ENCODE data around the gene PARD3. TPM values are rescaled to one million over a fixed set of nuclear protein-coding genes. Genes with fewer than 3 reads are reported as not detected.

Gene PARD3
- total RNA-seq, 1 donor from 2014 or later, result 58.7 TPM

DNA sequence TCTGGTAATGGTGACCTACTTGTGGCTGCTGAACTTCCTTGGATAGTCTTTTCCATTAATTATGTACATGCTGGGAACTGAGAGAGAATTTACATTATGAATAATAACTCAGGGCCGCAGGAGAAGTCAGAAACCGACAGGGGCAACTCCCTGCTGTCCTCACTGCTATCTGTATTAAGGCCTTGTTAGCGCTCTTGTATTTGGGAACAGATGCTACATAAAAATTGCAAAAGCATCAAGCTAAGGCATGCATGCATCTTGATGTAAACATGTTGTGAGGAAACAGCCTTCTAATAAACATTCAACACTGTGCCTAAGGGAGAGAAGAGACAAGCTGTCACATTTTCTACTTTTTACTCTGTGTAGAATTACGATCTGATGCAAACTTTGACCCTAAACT is 158.4 kb downstream of the PARD3 start:
- Histone ChIP-seq H3K9ac (no peak overlapping the region), H3K4me1 (peaks cover 19% of the 10 kb centered on the region), H4K20me1 (ENCODE audit: low read depth) (peaks cover 25% of the 10 kb centered on the region), H3K79me2 (ENCODE audit: low read depth) (peaks cover 81% of the 10 kb centered on the region), H3K36me3 (no peaks in the 10 kb centered on the region), H3K27me3 (no peaks in the 10 kb centered on the region), H2AFZ (replicated peaks) (no peak overlapping the region), H3F3A (ENCODE audit: low read depth) (peaks cover 7% of the 10 kb centered on the region), H3K27ac (no peak overlapping the region), H3K9me3 (ENCODE audit: low read depth) (no peaks in the 10 kb centered on the region), H3K4me2 (no peak overlapping the region), H3K4me3 (no peak overlapping the region)
- Mint-ChIP-seq H3K27me3 (ENCODE audit: insufficient read depth, low read depth) (no peaks in the 10 kb centered on the region), H3K4me3 (no peak overlapping the region), H3K9me3 (no peaks in the 10 kb centered on the region), H3K4me1 (peaks cover 41% of the 10 kb centered on the region), H3K36me3 (no peaks in the 10 kb centered on the region), H3K27ac (no peak overlapping the region)
- TF ChIP-seq, protein P1, sequence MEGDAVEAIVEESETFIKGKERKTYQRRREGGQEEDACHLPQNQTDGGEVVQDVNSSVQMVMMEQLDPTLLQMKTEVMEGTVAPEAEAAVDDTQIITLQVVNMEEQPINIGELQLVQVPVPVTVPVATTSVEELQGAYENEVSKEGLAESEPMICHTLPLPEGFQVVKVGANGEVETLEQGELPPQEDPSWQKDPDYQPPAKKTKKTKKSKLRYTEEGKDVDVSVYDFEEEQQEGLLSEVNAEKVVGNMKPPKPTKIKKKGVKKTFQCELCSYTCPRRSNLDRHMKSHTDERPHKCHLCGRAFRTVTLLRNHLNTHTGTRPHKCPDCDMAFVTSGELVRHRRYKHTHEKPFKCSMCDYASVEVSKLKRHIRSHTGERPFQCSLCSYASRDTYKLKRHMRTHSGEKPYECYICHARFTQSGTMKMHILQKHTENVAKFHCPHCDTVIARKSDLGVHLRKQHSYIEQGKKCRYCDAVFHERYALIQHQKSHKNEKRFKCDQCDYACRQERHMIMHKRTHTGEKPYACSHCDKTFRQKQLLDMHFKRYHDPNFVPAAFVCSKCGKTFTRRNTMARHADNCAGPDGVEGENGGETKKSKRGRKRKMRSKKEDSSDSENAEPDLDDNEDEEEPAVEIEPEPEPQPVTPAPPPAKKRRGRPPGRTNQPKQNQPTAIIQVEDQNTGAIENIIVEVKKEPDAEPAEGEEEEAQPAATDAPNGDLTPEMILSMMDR (IDR thresholded peaks at IDR 0.05), result no peak
- TF ChIP-seq EZH2 (IDR thresholded peaks at IDR 0.05), result no peak
- TF ChIP-seq EZH2phosphoT487 (IDR thresholded peaks at IDR 0.05), result no peak
- DNase-seq (ENCODE audit: low spot score), result no peak

DNA sequence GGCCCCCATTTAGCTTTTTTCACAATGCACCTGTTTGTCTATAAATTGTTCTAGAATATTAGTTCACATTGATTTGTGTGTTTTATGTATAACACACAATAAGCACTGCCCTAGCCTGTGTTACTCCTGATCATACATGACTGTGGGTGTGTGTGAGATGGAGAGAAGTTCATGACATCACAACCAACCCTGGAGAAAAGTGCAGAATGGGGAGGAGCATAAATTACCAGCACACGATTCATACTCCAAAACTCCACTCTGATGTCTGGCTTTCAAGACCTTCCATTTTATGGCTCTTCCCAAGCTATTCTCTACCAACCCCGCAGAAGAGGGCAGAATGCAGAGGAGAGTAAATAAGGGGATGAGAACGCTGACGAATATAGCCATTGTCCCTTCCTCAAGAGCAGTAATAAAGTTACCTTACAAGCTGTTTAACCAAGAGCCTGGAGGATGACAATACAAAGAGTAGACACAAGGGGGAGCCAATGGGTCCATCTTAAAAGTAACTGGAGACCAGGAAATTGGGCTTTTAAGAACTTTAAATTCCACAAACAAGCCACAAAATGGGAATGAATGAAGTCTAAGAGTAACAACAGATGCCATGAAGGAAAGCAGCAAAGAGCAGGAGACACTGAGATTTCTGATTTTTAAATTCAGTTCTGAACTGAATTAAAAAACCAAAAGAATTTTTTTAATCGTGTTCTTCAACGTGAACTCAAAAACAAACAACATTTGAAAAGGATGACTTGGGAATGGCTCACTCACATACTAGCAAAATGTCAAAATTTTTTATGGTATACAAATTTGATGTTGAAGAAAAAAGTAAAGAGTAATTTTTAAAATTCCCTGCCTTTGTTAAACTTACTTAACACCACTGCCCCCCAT is 159.6 kb downstream of the PARD3 start:
- H3K27ac Mint-ChIP-seq, result no peak overlapping the region
- no peak overlapping the region for H3K4me3 Mint-ChIP-seq
- Histone ChIP-seq H3K27ac (no peak overlapping the region), H3K9ac (no peak overlapping the region), H3K4me1 (peaks cover 26% of the 10 kb centered on the region), H4K20me1 (ENCODE audit: low read depth) (peaks cover 25% of the 10 kb centered on the region), H2AFZ (replicated peaks) (no peak overlapping the region), H3K9me3 (ENCODE audit: low read depth) (no peaks in the 10 kb centered on the region), H3K79me2 (ENCODE audit: low read depth) (peaks cover 85% of the 10 kb centered on the region), H3K4me2 (no peak overlapping the region), H3K27me3 (no peaks in the 10 kb centered on the region), H3K4me3 (no peak overlapping the region), H3F3A (ENCODE audit: low read depth) (peaks cover 7% of the 10 kb centered on the region), H3K36me3 (no peaks in the 10 kb centered on the region)
- no peaks in the 10 kb centered on the region for H3K36me3 Mint-ChIP-seq
- DNase-seq (ENCODE audit: low spot score), result peak; percentile 72
- TF ChIP-seq, protein P1 (IDR thresholded peaks at IDR 0.05), result peak; percentile 79
- TF ChIP-seq EZH2phosphoT487 (IDR thresholded peaks at IDR 0.05), result no peak
- no peak for TF ChIP-seq EZH2 (IDR thresholded peaks at IDR 0.05)
- H3K4me1 Mint-ChIP-seq, result peaks cover 48% of the 10 kb centered on the region
- H3K9me3 Mint-ChIP-seq, result no peaks in the 10 kb centered on the region
- H3K27me3 Mint-ChIP-seq (ENCODE audit: insufficient read depth, low read depth), result no peaks in the 10 kb centered on the region

- Histone ChIP-seq H4K20me1 (ENCODE audit: low read depth) (peaks cover 31% of the 10 kb centered on the region), H3K9ac (no peak overlapping the region), H3K4me3 (no peak overlapping the region), H3K36me3 (no peaks in the 10 kb centered on the region), H3F3A (ENCODE audit: low read depth) (peaks cover 7% of the 10 kb centered on the region), H3K4me1 (peaks cover 26% of the 10 kb centered on the region), H3K79me2 (ENCODE audit: low read depth) (peaks cover 83% of the 10 kb centered on the region), H3K4me2 (no peak overlapping the region), H3K27me3 (no peaks in the 10 kb centered on the region), H3K27ac (no peak overlapping the region), H3K9me3 (ENCODE audit: low read depth) (no peaks in the 10 kb centered on the region), H2AFZ (replicated peaks) (no peak overlapping the region)
- no peaks in the 10 kb centered on the region for H3K36me3 Mint-ChIP-seq
- TF ChIP-seq EZH2 (IDR thresholded peaks at IDR 0.05) (no peak), EZH2phosphoT487 (IDR thresholded peaks at IDR 0.05) (no peak)
- TF ChIP-seq, protein P1 (IDR thresholded peaks at IDR 0.05), result no peak
- no peaks in the 10 kb centered on the region for H3K9me3 Mint-ChIP-seq
- no peak for DNase-seq (ENCODE audit: low spot score)
- no peak overlapping the region for H3K4me3 Mint-ChIP-seq
- no peaks in the 10 kb centered on the region for H3K27me3 Mint-ChIP-seq (ENCODE audit: insufficient read depth, low read depth)
- no peak overlapping the region for H3K27ac Mint-ChIP-seq
- H3K4me1 Mint-ChIP-seq, result peaks cover 53% of the 10 kb centered on the region
Measured at GRCh38 chr10:34654211-34654610, 160.9 kb downstream of the PARD3 start.

Measured in neural progenitor cell (in vitro differentiated cells).